PC-3 (cell line): Measurements from ENCODE around the gene PSMD5.

Source experiments
- EZH2 ChIP-seq: fragments of 300-600 bp; sonication (generic); IDR thresholded peaks from one replicate; pipeline ENCODE4 v1.6.1; 2017; ENCODE audit warnings: antibody characterized with exemption, mild to moderate bottlenecking, low read length; ENCODE audit not compliant: unreplicated experiment
- EZH2phosphoT487 ChIP-seq: fragments of 300-600 bp; sonication (generic); IDR thresholded peaks from 2 replicates; pipeline ENCODE4 v1.6.1; 2018; ENCODE audit warnings: mild to moderate bottlenecking, antibody characterized with exemption, low read length, borderline replicate concordance
- TF ChIP-seq, protein P1 (sequence below): fragments of 300-600 bp; sonication (generic); conservative IDR thresholded peaks from 2 replicates; pipeline ENCODE4 v1.5.1; 2017; ENCODE audit warnings: antibody characterized with exemption, low read depth, mild to moderate bottlenecking, low read length

- no peak for TF ChIP-seq EZH2
- TF ChIP-seq, protein P1, sequence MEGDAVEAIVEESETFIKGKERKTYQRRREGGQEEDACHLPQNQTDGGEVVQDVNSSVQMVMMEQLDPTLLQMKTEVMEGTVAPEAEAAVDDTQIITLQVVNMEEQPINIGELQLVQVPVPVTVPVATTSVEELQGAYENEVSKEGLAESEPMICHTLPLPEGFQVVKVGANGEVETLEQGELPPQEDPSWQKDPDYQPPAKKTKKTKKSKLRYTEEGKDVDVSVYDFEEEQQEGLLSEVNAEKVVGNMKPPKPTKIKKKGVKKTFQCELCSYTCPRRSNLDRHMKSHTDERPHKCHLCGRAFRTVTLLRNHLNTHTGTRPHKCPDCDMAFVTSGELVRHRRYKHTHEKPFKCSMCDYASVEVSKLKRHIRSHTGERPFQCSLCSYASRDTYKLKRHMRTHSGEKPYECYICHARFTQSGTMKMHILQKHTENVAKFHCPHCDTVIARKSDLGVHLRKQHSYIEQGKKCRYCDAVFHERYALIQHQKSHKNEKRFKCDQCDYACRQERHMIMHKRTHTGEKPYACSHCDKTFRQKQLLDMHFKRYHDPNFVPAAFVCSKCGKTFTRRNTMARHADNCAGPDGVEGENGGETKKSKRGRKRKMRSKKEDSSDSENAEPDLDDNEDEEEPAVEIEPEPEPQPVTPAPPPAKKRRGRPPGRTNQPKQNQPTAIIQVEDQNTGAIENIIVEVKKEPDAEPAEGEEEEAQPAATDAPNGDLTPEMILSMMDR = no peak
- no peak for TF ChIP-seq EZH2phosphoT487
These were observed 24.1 kb downstream of the PSMD5 start for GRCh38 chr9:120818595-120818994.
